GM19099 (cell line): Measurements from ENCODE around the gene ERFL.

Experiments
- POLR2A ChIP-seq: IDR thresholded peaks from 3 replicates; pipeline ENCODE4 v1.6.1; 2011; ENCODE audit warnings: low read depth; ENCODE audit not compliant: insufficient read length; ENCODE audit errors: extremely low read depth

ERFL gene

DNA sequence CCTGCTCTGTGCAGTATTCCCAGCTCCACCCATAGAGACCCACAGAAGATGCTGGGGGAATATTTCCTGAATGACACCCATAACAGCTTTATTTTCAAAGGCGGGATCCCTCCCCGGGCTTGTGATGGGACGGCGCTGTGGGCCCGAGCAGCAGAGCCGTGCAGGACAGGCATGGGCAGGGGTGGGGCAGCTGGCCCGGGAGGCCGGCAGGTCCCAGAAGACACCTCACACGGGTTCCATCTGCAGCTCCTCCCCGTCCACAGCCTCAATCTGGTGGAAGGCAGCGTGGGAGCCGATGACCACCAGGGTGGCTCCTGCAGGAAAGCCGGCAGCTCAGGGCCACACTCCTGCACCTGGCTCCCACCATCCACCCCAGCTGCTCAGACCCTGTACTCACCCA lies 28.4 kb upstream of the ERFL start:
- no peak for TF ChIP-seq POLR2A

DNA sequence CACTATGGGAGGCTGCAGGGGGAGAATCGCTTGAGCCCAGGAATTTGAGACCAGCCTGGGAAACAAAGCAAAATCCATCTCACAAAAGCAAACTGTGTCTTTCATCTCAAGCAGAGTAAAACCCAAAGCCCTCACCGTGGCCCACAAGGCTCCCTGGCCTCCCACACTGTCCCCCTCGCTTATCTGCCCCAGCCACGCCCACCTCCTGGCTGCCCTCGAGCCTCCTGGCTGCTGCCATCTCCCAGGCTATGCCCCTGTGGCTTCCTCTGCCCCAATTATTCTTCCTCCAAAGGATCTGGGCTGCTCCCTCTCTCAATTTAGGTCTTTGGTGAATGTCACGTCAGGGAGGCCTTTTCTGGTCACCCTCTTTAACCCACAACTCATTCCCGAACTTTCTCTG lies 27.3 kb upstream of the ERFL start:
- no peak for TF ChIP-seq POLR2A

DNA sequence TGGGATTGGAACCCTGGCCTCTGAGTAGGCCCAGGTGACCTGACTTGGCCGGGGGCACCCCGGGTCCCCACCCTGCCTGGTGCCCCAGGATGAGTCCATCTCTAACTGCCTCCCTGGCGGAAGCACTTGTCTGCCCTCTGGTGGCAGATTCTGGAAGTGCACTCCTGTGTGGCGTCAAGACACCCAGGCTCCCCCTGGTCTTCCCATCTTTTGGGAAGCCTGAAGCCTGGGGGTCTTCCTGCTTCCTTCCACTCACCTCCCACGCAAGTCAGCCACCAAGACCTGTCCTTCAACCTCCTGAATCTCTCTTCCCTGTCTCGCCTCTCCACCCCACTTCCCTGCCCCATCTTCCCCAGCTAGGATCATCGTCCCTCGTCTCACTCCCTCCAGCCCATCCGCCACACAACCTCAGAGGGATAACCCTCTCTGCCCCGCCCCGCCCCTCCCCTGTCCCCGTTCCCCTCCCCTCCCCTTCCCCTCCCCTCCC lies 23.5 kb upstream of the ERFL start:
- no peak for TF ChIP-seq POLR2A

DNA sequence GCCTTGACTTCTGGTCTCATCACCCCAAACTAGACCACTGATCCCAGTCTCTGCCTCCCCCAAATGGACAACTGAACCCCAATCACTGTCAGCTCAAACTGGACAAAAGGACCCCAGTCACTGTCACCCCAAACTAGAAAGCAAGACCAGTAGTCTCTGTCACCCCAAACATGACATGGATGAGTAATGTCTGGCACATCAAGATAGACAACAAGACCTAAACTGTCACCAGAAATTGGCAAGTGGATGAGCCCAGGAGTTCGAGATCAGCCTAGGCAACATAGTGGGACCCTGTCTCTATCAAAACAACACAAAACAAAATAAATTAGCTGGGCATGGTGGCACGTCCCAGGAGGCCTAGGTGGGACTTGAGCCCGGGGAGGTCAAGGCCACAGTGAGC lies 18.8 kb upstream of the ERFL start:
- TF ChIP-seq POLR2A: no peak

DNA sequence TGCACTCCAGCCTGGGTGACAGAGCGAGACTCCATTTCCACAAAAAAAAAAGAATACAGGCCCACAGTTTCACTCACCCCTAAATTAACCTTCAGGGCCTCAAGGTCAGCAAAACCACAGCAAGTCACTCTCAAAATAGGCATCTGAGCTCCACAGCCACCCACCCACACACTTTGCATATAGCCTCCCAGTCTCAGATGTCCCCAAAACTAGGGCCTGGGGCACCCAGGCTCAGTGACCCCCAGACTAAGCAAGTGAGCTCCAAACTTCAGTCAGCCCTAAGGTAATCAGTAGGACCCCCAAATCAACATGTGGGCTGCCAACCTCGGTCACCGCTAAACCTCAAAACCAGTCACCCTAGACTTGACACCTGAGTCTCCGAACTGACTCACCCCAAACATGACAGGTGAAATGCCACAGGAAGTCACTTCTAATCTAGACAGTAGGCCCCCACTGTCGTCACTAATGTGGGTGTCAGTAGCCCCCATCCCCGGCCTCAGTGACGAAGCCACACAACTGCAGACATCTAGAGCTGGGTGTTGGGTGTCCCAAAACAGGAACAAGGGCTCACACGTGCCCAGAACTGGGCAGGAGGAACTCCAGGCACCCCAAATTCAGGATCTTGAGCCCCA lies 17.0 kb upstream of the ERFL start:
- TF ChIP-seq POLR2A: peak; percentile 20

DNA sequence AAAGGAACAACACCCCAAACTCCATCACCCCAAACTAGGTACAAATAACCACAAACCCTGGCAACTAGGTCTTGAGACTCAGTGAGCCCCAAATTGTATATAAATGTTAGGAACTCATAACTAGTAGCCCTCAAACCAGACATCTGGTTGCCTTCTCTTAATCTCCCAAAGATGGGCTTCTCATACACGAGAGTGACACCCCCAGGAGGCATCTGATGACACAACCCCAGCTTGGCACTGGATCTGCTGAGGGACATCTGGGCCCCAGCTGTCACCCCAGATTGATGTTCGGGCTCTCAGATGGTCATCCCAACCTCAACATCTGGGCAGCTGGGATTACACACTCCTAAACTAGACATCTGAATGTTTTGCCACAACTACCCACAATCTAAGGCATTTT lies 16.1 kb upstream of the ERFL start:
- no peak for TF ChIP-seq POLR2A

DNA sequence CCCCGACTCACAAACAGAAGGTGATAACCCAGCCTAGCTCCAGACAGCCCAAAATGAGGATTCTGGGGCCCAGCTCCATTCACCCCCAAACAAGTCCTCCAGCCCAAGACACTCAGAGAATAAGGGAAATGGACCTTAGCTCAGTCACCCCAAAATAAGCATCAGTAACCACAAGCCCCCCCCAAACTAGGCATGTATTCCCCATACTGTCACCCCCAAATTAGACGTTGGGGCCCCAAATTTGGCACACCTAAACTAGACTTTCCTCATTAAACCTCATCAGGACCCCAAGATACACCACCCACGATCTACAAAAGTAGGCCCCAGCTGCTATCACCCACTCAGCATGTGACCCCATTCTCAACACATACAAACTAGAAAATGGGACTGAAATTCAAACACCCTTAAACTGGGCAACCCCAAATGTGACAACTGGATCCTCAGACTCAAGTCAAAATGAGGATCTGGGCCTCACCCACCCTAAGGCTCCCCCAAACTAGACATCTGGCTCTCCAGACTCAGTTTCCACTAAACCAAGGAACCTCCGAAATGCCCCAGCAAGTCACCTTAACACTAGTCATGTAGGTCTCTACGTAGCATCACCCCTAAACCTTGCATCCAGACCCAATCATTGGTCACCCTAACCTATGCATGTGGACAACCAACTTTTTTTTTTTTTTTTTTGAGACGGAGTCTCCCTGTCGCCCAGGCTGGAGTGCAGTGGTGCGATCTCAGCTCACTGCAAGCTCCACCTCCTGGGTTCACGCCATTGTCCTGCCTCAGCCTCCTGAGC lies 13.4 kb upstream of the ERFL start:
- TF ChIP-seq POLR2A: no peak

DNA sequence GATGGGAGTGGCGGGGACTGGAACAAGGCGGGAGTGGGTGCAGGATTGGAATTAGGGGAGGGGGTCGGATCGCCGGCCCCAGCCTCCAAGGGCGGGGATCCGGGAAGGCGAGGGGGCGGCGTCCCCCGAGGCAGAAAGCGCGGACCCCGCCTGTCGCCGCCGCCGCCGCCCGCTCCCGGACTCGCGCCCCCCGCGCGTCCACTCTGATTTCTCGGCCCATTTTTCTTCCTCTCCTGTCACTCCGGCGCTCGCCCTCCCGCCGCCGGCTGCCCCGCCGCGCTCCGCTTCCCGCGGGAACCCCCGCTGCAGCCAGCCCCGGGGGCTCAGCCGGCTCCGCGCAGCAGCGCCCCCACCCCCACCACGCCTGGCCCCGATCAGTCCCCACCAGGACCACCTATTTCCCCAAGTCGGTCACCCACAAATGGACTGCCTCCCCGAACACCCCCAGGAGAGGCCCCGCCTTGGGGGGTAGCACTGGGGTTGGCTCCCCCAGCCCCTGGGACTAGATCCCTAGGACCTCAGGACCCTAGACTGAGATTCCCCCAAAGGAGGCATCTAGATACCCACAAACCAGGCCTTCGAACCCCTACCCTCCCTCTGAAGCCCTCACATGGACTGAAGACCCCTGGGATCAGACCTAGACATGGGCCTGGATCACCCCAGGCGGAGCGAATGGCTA lies 12.6 kb upstream of the ERFL start:
- TF ChIP-seq POLR2A: no peak

DNA sequence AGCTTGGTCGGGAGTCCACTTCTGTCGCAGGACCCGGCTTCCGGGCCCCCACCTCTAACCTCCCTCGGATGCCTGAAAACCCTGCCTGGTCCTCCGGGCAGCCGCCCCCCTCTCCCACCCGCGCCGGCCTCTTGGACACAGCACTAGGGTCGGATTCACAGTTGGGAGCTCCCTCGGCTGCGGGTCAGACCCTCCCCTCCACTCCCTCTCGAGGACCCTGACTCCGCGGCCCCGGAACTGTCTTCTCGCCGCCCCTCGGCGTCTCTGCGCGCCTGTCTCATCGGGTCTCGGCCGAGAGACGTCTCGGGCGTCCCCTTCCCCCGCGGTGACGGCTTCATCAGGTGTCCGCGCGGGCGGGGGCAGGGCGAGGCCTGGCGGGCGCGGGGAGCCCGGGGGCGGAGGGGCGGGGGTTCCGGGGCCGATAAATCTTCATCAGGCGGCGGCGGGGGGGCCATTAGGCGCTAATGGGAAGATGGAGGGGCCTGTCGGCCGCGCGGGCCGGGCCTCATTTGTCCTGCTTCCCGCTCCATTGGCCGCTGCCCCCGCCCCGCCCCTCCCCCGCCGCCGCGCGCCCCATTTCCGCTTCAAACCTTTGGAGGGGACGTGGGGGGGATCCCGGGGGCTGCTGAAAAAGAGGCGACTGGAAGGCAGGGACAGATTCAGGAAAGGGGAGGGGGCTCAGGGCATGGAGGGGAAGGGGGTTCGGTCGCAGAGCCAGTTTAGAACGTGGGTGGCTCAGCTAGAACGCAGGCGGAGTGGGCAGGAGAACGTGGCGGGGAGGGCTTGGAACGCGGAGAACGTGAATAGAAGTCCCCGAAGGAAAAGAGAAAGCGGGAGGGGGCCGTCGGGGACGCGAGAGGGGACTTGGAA lies 11.8 kb upstream of the ERFL start:
- TF ChIP-seq POLR2A: peak; percentile 1

DNA sequence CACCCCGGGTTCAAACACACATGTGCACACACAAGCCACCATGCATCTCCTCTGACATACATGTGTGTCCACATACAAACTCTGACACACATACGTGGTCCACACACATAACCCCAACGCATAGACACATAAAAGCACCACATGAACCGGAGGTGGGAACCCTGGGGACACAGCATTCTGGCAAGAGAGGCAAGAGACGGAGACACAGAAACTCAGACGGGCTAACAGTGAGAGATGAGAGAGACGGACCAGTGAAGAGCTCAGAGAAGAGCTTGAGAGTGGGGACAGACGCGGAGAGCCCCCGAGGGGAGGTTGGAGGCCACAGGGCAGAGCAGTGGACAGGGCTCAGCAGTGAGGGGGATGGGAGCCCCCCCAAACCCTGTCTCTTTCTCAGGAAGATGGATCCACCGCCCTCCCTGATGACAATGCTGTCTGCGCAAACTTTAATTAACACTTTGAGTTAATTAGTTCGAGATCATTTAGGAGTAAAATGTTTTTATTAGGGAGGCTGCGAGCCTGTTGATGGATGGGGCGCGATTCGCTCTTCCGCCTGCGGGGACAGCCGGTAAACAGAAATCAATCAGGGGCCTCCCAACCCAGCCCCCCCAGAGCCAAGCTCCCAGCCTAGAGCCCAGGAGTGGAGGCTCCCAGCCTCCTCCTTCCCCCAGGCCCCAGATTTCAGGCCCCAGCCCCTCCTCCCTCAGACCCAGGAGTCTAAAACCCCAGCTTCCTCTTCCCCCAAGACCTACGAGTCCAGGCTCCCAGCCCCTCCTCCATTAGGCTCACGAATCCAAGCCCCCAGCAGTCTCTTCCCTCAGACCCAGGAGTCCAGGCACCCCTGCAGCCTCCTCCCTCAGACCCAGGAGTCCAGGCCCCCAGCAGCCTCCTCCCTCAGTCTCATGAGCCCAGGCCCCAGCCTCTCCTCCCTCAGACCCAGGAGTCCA lies 9.5 kb upstream of the ERFL start:
- TF ChIP-seq POLR2A: no peak

DNA sequence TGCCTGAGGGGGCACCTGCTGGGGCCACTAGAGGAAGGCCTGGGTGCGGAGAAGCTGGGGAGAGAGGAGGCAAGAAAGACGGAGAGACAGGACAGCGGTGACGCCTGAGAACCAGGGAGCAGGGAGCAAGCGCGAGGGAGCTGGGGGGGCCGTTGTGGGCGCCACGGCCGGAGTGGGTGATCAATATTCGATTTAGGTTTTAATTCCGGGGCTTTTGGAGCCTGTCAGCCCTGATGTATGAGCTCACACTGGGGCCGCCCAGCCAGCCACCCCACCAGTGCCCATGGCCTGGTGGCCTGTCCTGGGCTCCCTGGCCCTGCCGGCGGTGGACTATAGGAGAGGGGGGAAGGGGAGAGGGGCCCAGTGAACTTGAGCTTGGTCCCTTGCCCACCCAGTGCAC lies 8.7 kb upstream of the ERFL start:
- no peak for TF ChIP-seq POLR2A

DNA sequence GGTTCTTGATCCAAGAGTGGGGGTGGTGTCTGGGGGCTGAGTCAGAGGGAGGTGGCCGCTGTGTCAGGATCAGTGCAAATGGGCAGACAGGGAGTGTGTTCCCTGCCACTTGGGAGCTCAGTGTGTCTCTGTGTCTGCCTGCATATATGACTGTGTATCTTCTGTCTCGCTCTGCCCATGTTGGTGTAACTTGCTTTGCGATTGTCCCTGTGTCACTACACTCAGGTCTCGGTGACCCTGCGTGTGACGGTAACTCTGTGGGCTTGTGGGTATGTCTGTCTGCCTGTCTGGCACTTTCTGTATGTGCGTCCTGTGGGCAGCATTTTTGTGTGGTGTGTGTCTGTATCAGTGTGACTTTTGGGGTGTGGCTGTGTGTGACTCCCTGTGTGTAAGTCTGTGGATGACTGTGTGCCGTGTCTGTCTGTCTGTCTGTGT lies 8.2 kb upstream of the ERFL start:
- TF ChIP-seq POLR2A: no peak

DNA sequence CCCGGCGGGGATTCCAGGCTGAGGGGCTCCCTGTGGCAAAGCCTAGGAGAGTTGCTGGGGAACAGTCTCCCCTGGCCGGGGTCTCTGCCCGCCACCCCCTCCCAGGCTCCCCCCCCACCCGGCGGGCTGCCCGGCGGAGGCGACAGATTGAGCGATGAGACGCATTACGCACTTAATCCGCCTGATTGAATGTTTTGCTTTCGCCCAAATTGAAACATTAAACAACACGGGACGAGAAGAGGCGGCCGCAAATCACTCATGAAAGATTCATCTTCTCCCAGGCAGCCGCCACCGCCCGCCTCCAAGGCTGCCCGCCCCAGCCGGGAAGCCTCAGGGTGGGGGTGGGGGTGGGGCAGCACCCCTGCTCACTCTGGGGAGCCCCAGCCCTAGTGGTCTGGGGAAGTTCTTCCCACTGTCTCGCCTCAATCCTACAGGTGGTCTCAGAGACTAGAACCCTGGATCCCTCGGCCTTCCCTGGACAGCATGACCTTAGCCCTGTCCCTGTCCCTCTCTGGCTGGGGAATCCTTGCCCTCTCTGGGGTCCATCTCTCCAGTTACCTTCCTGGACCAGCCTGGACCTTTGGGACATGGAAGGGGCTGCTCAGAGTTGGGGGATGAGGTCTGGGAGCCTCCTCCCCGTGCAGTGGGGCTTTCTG lies 7.6 kb upstream of the ERFL start:
- no peak for TF ChIP-seq POLR2A

DNA sequence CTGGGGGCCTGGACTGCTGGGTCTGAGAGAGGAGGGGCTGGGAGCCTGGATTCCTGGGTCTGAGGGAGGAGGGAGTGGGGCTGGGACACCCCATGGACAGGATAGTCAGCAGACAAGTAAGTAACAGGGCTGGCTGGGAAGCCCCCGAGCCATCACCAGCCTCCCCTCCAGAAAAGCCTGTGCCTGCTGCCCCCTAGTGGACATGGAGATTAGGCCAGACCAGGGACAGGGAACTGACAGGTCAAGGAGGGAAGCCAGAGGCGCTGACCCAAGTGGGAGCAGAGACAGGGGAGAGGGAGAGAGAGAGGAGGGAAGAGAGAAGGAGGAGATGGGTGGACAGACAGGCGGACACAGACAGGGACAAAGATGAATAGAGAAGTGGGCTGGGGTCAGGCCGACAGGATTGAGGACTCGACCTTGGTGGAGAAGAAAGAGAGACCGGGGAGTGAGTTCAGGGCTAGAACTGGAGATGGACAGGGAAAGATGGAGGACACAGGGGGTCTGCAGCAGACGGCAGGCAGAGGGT lies 6.7 kb upstream of the ERFL start:
- TF ChIP-seq POLR2A: no peak
